ENCODE measurements around the gene MRPS6. TPM values are rescaled to one million over a fixed set of nuclear protein-coding genes. Genes with fewer than 3 reads are reported as not detected.

Gene MRPS6
- total RNA-seq, 4 donors from 2014 or later, result 25.4 to 28.0 (median 26.1) TPM

DNA sequence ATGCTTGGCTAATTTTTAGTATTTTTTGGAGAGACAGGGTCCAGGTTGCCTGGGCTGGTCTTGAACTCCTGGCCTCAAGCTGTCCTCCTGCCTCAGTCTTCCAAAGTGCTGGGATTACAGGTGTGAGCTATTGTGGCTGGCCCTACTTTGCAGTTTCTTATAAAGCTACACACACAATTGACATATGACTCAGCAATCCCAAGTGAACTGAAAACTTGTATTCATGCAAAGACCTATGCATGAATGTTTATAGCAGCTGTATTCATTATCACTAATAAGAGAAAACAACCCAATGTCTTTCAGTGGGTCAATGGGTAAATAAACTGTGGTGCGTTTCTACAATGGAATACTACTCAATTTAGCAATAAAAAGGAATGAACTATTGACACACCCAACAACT, 103.1 kb downstream of the MRPS6 start:
- DNase-seq (ENCODE audit: low spot score) (no peak), ATAC-seq (ENCODE audit: low FRiP score) (no peak)
- TF ChIP-seq, protein P1, sequence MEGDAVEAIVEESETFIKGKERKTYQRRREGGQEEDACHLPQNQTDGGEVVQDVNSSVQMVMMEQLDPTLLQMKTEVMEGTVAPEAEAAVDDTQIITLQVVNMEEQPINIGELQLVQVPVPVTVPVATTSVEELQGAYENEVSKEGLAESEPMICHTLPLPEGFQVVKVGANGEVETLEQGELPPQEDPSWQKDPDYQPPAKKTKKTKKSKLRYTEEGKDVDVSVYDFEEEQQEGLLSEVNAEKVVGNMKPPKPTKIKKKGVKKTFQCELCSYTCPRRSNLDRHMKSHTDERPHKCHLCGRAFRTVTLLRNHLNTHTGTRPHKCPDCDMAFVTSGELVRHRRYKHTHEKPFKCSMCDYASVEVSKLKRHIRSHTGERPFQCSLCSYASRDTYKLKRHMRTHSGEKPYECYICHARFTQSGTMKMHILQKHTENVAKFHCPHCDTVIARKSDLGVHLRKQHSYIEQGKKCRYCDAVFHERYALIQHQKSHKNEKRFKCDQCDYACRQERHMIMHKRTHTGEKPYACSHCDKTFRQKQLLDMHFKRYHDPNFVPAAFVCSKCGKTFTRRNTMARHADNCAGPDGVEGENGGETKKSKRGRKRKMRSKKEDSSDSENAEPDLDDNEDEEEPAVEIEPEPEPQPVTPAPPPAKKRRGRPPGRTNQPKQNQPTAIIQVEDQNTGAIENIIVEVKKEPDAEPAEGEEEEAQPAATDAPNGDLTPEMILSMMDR (IDR thresholded peaks at IDR 0.05), result no peak

DNA sequence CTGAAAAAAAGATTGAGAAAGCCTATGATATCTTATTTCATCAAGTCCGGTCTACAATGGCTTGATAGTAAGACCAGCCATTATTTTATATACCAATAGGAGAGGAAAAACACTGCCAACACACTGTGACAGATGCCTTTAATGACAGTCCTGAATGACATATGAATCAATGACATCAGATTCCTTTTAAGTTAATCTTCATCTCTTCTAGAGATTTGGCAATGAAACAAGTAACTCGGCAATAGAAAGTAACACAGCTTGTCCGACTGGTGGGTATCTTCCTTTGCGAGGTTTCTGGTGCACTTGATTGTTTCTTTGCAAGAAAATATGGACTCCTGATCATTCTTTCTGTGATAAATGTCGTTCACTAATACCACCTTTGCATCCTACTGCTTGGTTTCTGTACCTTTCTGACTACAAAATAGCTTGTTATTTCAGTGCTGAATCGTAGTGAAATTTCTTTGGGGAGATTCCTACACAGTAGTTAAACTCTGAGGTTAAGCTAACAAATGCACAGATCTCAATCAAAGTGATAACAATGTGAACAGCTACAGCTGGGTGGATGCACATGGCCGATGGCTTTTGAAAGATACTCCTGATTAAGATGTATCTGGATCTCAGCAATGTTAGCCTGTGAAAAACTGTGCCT, 104.7 kb downstream of the MRPS6 start:
- DNase-seq (ENCODE audit: low spot score) (no peak), ATAC-seq (ENCODE audit: low FRiP score) (no peak)
- TF ChIP-seq, protein P1 (IDR thresholded peaks at IDR 0.05), result no peak

DNA sequence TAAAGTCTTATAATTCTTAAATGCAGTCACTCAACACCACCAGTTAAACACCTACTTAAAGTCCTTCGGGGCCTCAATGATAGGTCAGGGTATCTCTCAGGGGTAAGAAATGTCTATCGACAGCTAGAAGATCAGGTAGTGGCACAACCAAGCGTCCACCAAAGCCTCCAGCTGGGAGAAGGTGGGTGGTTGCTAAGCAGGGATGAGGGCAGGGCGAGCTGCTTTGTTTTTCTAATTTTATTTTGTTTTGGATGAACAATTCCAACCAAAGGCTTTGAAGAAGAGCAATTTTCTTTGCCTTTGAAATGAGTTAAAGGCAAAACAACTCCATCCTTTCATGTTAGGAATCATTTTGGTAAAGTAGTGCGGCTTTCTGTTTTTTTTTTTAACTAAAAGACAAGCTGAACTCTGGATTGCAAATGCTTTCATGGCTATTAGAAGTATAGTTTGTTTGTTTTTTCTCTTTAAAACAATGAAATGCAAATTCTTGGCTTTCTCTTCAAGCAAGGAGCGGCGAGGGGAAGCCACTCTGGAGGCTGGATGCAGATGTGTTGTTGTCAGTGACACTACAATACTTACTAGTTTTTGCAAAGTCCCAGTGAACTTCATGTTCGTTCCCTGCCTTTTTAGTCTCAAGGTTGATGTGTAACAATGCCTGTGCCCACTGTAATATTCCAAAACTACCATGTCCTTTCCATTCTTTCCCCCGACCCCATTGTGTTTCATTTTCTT, 106.0 kb downstream of the MRPS6 start:
- ATAC-seq (ENCODE audit: low FRiP score), result no peak
- TF ChIP-seq, protein P1 (IDR thresholded peaks at IDR 0.05), result no peak

DNA sequence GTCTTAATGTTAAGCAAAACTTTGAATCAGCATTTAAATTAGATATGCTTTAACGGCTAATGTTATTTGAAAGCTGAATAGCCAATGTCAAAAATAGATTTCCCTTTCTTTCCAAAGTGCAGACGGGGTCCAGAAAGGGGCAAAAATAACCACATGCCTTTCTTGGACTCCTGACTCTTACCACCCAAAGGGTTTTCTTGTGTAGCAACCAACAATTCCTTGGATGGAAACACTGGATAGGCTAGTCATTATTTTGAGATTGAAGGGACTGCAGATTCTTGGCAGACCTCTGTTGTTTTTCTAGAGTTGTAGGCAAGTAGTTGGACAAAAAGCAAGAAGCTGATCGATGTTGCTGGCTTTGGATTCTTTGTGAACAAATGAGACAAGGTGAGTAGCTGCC, 107.0 kb downstream of the MRPS6 start:
- DNase-seq (ENCODE audit: low spot score), result no peak
- ATAC-seq (ENCODE audit: low FRiP score), result no peak
- TF ChIP-seq, protein P1 (IDR thresholded peaks at IDR 0.05), result no peak

More for the DNA sequence above, 106.0 kb downstream of the MRPS6 start:
- DNase-seq (ENCODE audit: low spot score), result no peak

DNA sequence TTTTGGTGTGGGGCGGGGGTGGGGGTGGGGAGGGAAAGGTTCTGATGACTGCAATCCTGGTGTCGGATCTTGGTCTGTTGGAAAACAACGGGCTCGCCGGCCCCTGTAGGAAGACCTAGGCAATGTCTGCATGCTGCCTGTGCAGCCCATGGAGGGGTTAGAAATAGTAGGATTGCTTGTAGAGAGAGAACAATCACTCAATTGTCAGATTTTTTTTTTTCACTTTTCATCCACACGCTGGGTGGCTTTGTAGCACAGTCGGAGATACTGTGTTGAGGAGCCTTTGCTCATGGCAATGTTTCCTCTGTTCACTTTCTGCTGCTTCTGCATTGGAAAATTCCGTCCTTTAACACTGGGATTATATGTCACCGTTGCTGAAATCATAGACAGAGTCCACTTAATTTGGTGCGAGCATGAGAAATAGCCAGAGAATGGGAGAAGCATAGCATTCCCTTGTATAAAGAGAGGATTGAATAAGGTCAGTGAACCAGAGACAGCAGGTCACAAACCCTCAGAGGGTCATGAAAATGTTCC, 107.5 kb downstream of the MRPS6 start:
- TF ChIP-seq, protein P1 (IDR thresholded peaks at IDR 0.05), result no peak
- ATAC-seq (ENCODE audit: low FRiP score), result no peak
- no peak for DNase-seq (ENCODE audit: low spot score)

DNA sequence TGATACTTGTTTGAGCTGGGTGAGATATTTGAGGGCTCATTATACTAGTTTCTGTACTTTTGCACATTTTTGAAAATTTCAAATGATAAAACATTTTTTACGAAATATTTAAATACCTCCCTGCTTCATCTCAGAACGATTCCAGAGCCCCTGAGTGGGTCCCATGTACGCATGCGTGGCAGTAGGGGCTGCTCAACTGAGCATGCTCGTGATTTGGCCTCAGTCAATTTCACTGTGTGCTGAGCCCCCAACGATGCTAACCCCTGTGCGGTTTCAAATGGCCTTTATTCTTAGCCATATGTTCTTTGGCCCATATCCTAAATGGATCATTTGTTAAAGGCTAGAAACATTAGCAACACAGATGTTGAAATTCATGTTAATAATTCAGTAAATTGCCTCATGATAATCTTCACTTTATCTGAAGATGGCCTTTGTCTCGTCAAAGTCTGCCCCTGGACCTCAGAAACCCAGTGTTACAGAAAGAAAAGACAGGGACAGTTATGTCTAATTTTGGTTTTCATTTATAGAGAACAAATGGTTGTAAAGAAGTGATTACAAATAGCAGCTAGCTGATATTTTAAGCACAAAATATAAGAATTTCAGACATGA, 108.2 kb downstream of the MRPS6 start:
- TF ChIP-seq, protein P1 (IDR thresholded peaks at IDR 0.05), result no peak
- no peak for ATAC-seq (ENCODE audit: low FRiP score)
- no peak for DNase-seq (ENCODE audit: low spot score)
